Measurements from ENCODE around the gene SEMA3F. TPM values are rescaled to one million over a fixed set of nuclear protein-coding genes. Genes with fewer than 3 reads are reported as not detected.
"Not testable (repeated sequence)": the region's sequence is repeated elsewhere in the genome, so short reads cannot be mapped to it uniquely, and the experiment has no call there.

Gene SEMA3F
- total RNA-seq, 1 donor from 2014 or later: 43.3 TPM

DNA sequence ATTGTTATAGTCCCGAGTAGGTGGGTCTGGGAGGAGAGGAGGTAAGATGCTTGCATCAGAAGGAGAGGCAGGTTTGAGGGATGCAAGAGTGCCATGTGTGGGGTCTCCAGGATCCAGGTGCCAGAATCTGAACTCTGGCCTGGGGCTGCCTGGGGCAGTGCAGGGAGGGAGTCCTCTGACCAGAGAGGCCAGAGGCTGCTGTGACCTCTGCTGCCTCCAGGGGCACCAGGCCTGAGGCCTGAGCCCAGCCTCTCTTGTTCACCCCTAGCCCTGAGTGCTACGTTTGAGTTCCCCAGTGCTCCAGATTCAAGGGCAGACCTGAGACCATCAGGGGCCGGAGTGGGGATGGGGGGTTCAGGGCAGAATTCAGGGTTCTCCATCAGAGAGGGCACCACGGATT, 57.4 kb downstream of the SEMA3F start:
- no peak for DNase-seq

DNA sequence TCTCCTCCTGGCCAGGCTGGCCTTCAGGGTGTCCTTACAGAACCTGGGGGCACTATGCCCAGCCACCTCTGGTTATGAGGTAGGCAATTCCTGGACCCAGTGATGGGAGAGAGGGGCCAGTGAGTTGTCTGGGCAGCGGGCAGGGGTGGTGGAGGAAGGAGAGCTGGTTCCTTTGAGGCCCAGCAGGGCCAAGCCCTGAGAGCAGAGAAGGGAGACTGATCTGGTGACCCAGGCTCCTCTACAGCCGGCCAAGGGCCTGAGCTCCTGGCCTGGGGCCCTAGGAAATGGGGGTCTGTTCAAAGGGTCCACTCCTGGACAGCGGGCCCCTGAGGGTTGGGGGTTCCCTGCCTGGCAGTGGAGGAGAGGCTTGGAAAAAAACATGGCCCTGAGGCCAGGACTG, 57.8 kb downstream of the SEMA3F start:
- no peak for DNase-seq

DNA sequence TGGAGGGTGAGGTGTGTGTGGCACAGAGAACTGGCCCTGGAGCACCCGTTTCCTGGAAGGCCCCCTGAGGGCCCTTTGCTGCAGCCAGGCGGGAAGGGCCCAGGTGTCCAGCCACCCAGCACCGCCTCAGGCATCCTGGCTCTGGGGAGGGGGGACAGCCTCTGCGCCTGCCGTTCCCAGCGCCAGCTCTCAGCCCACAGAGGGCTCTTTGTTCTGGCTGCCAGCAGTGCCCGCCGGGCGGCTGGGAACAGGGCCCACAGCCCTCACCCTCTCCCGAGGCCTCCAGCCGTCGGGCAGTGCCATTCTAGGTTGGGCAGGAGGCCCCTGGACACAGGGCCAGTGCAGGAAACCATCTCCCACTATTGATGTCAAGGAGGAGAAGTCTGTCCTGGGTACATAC, 58.2 kb downstream of the SEMA3F start:
- no peak for DNase-seq

DNA sequence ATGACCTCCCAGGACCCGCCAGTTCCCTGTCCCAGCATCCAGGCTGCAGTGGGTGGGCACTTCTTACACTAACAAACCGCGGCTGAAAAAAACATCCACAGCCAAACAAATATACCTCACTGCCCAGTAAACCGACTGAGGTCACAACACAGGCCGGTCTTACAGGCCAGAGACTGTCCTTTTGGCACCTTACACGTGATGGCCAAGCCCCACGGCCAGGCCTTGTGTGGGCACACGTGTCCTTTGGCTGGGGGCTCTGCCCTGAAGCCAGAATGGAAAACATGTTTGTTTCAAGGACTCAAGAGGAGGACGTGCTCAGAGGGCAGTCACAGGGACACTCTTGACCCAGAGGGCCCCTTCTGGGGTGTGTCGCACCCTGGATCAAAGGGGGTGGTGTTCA, 59.7 kb downstream of the SEMA3F start:
- DNase-seq: no peak

DNA sequence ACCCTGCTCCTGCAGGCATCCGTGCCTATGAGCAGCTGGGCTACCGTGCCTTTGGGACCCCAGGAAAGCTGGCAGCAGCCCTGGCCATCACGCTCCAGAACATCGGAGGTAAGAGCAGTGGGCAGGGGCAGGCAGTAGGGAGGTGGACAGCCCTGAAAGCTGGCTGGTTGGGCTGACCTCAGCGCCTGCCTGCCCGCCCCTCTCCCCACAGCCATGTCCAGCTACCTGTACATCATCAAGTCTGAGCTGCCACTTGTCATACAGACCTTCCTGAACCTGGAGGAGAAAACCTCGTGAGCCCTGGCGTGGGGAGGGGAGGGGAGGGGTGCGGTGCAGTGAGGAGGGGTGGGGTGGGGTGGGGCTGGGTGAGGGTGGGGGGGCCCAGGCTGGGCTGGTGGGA, 60.4 kb downstream of the SEMA3F start:
- no peak for DNase-seq

DNA sequence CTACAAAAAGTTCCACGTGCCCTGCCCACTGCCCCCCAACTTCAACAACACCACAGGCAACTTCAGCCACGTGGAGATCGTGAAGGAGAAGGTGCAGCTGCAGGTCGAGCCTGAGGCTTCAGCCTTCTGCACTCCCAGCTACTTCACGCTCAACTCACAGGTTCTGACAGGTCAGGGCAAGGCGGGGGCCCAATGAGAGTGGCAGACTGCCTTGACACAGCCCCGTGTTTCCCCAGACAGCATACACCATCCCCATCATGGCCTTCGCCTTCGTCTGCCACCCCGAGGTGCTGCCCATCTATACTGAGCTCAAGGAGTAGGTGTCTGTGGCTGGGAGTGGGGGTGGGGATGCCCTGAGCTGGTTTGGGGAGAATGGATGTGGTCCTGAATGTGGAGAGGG, 62.6 kb downstream of the SEMA3F start:
- no peak for DNase-seq

DNA sequence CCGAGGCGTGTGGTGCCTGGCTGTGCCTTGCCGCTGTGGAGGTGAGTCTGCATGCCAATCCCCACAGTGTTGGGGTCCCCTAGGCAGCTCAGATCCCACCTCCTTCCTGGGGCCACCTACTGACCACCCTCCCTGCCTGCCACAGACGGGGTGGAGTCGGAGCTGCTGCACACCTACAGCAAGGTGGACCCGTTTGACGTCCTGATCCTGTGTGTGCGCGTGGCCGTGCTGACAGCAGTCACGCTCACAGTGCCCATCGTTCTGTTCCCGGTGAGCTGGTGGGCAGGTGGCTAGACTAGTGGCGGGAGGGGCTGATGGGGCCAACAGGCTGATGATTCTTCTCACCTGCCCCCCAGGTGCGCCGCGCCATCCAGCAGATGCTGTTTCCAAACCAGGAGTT, 63.3 kb downstream of the SEMA3F start:
- DNase-seq: no peak

DNA sequence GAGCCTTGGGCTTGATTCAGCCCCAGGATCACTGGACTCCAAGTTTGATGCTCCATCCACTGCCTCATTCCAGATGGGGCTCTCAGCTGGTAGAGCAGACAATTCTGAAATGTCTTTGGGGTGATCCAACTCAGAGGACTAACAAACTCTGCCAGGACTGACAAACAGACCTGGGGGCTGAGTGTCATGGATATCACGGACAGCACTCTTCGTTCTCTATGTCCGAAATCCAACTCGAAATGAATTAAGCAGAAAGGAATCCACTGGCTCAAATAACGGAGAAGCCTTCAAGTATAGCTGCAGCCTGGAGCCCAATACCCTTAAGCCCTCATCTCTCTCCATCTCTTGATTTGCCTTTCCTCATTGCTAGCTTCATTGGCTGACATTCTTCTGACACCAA, 64.2 kb downstream of the SEMA3F start:
- DNase-seq: no peak

DNA sequence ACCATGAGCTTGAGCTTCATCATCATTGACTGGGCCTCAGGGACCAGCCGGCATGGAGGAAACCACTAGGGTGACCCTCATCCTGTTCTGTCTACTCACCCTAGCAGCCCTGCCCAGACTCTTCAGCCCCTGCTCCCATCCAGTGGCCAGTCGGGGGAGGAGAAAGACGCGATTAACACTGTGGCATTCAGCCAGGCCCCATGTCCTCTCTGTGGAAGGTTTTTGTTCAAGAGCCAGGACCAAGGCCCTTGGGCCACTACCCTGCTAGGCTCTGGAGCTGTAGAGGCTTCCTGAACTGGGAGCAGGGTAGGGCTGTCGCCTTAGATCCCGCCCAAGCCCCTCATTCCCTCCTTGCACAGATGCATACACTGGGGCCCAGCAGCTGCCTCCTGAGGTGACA, 65.0 kb downstream of the SEMA3F start:
- no peak for DNase-seq

DNA sequence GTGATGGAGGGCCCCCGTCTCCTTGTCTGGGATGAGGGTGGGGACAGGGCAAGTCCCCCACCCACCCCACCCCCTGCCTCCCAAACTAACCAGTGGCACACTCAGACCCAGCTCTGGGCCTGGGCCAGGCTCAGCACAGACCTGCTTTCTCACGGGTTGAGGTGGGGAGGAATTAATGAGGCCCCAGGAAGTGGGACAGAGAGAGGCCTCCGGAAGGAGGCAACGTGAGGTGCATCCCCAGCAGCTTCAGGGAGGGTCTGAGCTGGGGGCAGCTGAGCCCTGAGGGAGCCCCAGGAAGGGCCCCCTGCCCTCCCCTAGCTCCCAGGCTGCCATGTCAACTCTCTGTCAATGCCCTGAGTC, 65.9 kb downstream of the SEMA3F start:
- no peak for DNase-seq

DNA sequence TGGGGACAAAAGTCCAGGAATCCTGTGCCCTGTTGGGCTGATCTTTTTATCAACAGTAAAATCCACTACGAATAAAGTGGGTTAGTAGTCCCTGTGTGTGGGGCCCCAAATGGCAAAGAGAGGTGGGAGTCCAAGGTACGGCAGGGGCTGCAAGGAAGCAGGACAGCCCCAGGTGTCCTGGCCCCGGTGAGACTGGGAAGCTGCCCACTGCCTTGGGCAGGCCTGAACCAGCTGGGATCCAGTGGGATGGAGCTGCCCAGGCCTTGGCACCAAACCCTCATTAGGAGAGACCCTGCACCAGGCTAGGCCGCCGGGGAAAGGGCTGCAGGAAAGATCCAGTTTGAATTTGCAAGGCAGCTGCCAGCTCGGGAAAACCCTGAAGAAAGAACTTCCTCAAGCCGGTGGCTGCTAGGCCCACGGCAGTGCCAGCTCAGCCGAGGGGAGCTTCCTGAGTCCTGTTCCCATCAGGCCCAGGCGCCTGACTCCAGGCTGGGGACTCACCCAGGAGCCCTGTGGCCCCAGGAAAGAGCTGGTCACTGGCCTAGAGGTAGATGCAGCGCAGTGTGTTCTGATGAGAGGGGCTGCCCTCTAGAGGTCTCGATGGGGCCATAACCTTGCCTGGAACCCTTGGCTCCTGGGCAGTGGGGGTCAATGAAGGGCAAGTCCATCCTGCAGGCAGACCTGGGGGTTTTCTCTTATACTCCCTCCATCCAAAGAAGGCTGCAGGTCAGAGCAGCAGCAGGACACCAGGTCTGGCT, 66.5 kb downstream of the SEMA3F start:
- DNase-seq: no peak

DNA sequence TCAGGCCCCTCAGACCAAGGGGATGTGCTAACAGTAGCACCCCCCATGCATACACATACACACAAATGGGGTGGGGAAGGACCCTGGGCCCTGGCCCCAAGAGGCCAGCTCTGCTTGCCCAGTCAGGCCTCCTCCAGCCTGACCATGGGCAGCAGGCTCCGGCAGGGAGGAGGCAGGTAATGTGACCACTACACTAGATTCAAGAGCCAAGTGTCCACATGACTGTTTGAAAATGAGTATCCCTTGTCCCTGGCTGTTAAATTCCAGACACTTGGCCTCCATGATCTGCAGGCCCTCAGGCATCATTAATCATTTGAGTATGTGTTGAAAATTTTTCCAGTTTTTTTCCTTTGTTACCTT, 67.0 kb downstream of the SEMA3F start:
- no peak for DNase-seq

DNA sequence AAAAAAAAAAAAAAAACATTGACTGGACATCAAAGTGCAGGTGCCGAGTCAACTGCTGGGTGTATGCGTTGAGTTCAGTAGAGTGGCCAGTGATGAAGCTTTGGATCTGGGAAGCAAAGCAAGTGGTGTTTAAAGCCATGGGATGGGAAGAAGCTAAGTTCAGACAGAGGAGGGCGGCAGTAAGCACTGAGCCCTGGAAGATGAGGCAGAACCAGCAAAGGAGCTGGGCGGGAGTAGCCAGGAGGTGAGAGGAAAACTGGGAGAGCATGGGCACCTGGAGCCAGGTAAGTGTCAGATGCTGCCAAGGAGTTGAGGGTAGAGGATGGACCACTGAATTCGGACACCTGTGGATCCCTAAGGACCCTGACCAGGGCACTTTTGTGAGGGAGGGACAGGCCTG, 69.5 kb downstream of the SEMA3F start:
- DNase-seq: no peak

DNA sequence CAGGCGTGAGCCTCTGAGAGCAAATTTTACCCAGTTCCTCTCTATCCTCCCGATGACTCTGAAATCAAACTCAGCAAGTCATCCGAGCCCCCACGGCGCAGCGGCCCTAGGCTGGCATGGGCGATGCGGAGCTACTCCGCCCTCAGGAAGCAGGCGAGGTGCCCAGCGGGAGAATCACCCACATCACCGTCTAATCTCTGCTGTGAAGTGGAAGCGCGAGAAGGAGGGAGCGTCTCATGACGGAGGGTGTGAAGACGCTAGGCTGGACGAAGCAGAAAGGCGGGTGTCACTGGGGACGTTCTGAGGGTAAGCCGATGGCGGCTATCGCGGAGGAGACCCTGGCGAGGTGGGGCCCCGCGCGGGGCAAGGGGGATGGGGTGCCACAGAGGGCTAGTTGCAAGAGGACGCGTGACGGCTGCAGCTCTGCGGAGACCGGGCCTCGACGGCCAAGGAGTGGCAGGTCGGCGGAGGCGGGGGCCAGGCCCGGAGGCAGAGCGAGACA, 71.8 kb downstream of the SEMA3F start:
- peak; percentile 57 for DNase-seq

DNA sequence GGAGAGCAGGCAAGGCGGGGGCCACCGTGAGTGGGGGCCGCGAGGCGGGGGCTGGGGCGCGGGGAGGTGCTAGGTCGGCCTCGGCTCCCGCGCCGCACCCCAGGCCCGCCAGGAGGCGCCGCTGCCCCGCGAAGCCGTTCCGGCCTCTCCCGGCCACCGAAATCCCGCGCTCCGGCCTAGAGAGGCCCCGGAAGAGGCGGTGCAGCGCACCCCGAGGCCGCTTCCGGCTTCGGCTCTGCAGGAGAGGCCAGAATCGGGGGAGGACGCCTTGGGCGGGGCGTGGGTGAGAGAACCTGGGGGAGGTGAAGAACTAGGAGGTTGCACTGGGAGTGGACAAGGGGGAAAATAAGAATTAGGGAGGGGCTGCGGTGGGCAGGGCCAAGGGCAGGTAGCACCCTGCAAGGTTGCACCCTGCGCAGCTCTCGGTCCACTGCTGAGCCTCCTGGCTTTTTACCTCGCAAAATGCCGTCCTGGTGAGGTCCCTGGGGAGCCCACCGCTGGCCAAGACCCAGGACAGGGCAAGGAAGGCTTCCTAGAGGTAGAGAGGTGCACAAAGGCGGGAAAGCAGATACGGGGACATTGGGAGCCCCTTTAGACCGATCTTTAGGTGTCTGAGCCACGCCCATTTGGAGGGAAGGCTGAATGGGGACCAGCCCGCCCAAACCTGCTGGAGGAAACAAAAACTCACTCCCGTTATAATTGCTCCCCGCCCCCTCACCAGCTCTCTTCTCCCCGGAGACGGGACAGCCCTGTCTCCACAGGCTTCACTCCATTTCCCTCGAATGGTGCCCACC, 72.5 kb downstream of the SEMA3F start:
- peak; percentile 97 for DNase-seq

DNA sequence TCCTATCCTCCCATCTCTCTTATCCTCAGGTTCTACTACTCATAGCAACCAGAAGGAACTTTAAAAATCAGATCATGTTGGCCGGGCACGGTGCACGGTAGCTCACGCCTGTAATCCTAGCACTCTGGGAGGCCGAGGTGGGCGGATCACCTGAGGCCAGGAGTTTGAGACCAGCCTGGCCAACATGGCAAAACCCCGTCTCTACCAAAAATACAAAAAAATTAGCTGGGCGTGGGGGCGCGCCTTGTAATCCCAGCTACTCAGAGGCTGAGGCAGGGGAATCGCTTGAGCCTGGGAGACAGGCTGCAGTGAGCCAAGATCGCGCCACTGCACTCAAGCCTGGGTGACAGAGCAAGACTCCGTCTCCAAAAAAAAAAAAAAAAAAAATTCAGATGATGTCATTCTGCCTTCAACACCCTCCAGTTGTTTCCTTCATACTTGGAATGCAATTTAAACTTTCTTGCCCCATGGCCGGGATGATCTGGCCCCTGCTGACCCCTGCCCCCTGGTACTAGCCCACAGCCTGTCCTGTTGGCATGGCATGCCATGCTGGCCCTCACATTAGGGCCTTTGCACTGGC, 73.2 kb downstream of the SEMA3F start:
- not testable (repeated sequence) for DNase-seq

DNA sequence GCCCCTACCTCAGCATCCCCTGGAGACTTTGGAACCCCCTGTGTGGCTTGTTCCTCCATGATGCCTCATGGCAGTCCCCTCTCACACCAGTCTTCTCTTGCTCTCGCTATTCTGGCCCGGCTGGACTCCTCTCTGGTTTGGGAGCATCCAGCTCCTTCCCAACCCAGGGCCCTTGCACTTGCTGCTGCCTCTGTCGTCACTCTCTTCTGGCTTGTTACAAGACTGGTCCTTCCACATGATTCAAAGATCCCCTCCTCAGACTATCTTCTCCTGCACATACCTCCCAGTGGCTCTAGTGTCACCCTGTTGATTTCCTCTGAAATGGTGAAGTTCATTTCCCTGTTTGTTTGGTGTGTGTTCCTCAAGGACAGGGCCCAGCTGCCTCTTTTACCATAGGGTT, 74.4 kb downstream of the SEMA3F start:
- no peak for DNase-seq

DNA sequence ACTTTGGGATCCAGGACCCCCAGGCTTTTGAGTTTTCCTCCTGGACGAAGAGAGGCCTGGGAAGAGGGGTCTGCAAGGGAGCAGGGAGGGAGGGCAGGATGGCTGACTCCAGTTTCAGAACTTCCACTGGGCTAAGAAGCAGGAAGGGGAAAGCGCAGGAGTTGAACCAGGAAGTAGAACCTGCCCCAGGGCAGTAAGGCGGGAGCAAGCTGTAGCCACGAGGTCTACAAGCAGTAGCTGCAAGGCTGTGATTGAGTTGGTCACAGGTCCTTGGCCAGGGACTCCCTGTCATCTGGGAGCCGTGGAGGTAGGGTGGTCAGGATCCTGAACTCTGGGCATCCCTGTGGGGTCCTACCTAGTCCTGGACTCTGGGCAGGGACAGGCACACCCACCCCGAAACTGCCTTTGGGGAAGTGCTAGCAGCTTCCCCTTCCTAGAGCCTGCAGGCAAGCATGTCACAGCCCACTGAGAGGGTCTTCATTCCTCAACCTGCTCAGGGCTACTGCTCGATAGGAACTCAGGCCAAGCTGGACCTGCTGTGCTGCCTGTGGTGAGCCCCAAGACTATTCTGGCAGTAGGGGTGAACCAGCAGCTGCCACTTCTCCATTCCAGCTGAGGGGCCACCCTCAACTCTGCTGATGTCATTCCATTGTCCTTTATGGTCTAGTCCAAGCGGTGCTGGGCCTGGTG, 75.1 kb downstream of the SEMA3F start:
- no peak for DNase-seq

DNA sequence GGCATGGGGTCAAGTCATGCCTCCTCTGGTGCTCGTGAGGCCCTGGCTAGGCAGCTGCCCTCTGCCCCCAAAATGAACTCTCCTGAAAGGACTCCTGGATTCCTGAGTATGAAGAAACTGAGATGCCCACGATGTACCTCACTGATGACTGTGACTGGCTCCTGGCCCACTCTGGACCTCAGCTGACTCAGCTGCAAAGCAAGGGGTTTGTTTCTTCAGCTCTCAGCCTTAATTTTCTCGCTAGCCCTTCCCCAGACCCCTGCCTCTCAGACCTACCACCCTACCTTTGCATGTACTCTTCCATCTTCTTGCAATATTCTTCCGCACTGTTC, 75.6 kb downstream of the SEMA3F start:
- DNase-seq: no peak

DNA sequence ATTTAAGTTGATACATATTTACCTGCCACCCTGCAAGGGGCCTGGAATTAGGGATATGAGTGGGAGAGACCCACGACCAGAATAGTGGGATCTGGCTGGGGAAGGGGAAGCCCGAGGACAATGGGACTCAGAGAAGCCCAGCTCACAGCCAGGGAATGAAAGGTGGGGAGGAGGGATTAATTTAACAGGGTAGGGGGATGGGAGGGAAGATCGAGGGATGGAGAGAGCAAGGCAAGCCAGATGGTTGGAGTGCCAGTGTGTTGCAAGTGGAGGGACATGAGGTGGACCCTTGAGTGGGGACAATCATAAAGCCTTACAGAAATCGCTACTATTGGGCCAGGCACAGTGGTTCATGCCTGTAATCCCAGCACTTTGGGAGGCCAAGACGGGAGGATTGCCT, 76.5 kb downstream of the SEMA3F start:
- DNase-seq: no peak

DNA sequence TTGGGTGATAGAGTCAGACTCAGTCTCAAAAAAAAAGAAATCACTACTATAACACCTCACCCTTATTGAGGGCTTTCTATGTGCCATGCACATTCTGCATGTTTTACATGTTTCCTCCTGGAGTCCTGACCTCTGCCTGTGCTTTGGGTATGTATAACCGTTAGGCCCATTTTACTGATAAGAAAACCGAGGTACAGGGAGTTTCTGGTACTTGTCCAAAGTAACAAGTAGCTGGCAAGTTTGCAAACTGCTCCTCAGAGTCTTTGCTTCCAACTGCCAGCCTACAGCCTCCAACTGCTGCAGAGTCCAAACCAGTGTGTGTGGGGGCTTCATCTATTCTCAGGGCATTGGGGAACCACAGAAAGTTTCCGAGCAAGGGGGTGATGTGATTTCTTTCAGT, 77.2 kb downstream of the SEMA3F start:
- no peak for DNase-seq

DNA sequence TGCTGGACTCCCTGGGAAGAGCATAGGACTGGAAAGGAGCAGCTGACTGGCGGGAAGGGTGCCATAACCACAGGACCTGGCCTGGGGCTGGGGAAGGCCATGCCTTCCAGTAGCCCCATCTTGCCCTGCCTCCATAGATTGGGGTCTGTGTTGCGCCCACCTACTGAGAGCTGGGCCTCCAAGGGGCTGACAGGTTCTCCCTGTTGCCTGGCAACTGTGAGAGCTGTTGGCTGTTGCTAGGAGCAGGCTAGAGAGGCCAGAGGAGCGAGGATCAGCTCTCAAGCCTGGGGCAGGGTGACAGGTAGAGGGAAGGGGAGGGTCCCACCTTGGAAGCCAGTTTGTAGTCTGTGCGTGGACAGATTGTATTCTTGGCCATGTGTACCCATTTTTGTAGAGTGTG, 78.1 kb downstream of the SEMA3F start:
- DNase-seq: no peak

All from tongue (tissue), 2 donors.